Measurements from ENCODE around the gene PKDCC. TPM values are rescaled to one million over a fixed set of nuclear protein-coding genes. Genes with fewer than 3 reads are reported as not detected.
A peak's percentile ranks its signal among the peaks of the same experiment; 100 is the strongest.

Gene PKDCC
- total RNA-seq, 2 experiments from 2014 or later, result not detected

DNA sequence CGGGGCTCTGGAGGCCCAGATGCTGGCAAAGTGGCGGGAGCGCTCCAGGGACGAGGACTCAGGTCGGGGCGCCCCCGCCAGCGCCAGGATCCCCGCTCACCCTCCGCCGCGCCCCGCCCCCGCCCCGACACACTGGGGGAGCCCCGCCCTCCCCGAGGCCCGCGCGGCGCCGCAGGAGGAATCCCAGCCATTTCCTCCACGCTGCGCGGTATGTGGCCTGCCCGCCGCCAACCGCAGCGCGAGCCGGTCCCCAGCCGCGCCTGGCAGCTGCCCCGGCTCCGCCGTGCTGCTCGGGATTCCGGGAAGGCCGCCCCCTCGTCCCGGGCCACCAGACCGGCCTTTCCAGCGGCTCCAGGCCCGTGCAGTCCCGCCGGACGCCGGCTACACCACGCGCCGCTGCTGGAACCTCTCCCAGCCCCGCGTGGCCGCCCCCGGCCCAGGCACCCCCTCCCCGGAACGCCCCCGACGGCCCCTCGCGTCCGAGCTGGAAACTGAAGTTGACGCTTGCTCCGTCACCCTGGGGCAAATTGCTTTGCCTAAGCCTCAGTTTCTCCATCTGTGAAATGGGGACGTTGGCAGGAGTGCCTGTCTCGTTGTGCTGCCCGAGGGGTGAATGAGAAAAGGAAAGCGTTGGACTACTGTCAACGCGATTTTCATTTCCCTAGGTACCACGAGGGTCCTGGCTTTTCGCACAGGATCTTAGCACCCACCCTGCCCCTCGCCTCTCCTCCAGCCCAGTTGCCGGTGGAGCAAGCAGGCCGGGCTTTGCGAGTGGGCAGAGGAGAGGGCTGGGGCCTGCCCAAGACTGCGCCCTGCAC, 53.6 kb downstream of the PKDCC start:
- H3K4me1 Mint-ChIP-seq (ENCODE audit: low read depth), result peaks cover 51% of the 10 kb centered on the region
- POLR2A ChIA-PET, result interaction anchor here (1.5 kb wide), 1 partner anchor 27 kb away, joined by 6 read pairs; no protein-coding TSS in a partner anchor
- DNase-seq, result peak; percentile 71
- H3K36me3 Mint-ChIP-seq, result peaks cover 10% of the 10 kb centered on the region
- peaks cover 13% of the 10 kb centered on the region for H3K9me3 Mint-ChIP-seq
- intact Hi-C loops (cut with micrococcal nuclease), result loop anchor here (1.0 to 10.0 kb wide), 4 partner anchors 68 to 393 kb away; partner anchors contain the start of genes COX7A2L, EML4 and KCNG3
- CTCF ChIA-PET, result interaction anchor here (2.0 kb wide), 1 partner anchor 14 kb away, joined by 5 read pairs; no protein-coding TSS in a partner anchor
- no peaks in the 10 kb centered on the region for H3K27me3 Mint-ChIP-seq
- H3K4me3 Mint-ChIP-seq, result peak overlapping the region; percentile 76
- peak overlapping the region; percentile 87 for H3K27ac Mint-ChIP-seq

DNA sequence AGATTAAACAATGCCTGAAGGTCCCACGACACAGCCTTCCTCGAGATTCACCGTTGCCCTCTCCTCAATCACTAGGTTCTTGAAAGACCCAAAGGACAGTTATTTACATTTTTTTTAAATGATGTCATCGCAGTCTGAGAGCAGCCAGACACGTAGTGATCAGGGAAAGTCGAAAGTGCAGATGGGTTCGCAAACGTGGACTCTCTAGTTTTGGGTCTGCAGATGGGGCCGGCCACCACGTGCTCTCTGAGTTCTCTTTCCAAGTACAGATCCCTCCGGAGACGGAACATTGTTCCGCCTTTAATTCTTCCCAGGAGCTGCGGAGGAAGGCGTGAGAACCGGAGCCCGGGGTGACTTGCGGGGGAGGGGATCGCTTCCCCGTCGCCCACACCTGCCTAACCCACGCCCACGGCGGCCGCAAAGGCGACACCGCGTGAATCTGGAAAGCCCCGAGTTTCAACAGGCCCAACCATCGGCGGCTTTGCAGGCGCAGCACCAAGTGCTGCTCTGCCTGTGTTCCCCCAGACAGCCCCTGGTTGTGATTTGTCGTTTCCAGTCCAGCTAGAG, 54.3 kb downstream of the PKDCC start:
- ChIA-PET CTCF (interaction anchor here (1.4 kb wide), 1 partner anchor 94 kb away, joined by 3 read pairs; no protein-coding TSS in a partner anchor), POLR2A (interaction anchor here (1.5 kb wide), 1 partner anchor 26 kb away, joined by 6 read pairs; no protein-coding TSS in a partner anchor)
- peaks cover 13% of the 10 kb centered on the region for H3K9me3 Mint-ChIP-seq
- peak overlapping the region; percentile 76 for H3K4me3 Mint-ChIP-seq
- peak overlapping the region; percentile 87 for H3K27ac Mint-ChIP-seq
- intact Hi-C loops (cut with micrococcal nuclease), result loop anchor here (1.0 to 10.0 kb wide), 4 partner anchors 67 to 393 kb away; partner anchors contain the start of genes COX7A2L, EML4 and KCNG3
- peaks cover 49% of the 10 kb centered on the region for H3K4me1 Mint-ChIP-seq (ENCODE audit: low read depth)
- H3K36me3 Mint-ChIP-seq, result peaks cover 10% of the 10 kb centered on the region
- DNase-seq, result peak; percentile 91
- no peaks in the 10 kb centered on the region for H3K27me3 Mint-ChIP-seq

DNA sequence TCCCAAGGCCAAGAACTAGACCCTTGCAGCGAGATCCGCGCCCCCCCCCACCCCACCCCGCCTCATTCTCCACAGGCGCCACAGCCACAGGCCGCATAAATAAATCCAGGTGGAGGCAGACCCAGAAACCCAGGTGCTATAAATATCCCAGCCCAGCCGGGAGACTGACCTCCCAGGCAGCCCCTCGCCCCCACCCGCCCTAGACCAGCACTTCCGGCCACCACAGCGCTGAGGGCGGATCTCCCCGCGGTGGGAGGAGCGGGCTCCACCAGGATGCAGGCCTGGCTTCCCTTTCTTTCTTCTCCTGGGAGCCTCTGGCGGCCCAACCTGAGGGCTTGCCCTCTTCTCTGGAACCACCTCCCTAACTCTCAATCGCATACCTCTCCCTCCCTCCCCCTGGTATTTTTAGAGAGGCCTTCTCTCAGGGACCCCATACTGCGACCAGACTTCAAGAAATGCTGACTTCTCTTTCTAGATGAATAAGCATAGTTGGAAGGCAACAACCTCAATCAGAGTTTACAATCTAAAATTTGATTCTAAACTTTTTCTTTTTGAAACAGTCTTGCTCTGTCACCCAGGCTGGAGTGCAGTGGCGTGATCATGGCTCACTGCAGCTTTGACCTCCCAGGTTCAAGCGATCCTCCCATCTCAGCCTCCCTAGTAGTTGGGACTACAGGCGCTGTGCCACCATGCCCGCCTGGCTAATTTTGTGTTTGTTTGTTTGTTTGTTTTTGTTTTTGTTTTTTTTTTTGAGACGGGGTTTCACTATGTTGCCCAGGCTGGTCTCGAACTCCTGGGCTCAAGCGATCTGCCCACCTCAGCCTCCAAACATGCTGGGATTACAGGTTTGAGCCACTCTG, 55.0 kb downstream of the PKDCC start:
- peak; percentile 67 for DNase-seq
- Mint-ChIP-seq H3K4me1 (ENCODE audit: low read depth) (peaks cover 42% of the 10 kb centered on the region), H3K36me3 (peaks cover 10% of the 10 kb centered on the region), H3K27ac (peak overlapping the region; percentile 87), H3K9me3 (peaks cover 13% of the 10 kb centered on the region), H3K4me3 (peak overlapping the region; percentile 76), H3K27me3 (no peaks in the 10 kb centered on the region)
- CTCF ChIA-PET, result interaction anchor here (1.4 kb wide), 1 partner anchor 94 kb away, joined by 3 read pairs; no protein-coding TSS in a partner anchor
- POLR2A ChIA-PET, result interaction anchor here (1.5 kb wide), 1 partner anchor 26 kb away, joined by 6 read pairs; no protein-coding TSS in a partner anchor
- intact Hi-C loops (cut with micrococcal nuclease), result loop anchor here (1.0 to 10.0 kb wide), 4 partner anchors 66 to 392 kb away; partner anchors contain the start of genes COX7A2L, EML4 and KCNG3

DNA sequence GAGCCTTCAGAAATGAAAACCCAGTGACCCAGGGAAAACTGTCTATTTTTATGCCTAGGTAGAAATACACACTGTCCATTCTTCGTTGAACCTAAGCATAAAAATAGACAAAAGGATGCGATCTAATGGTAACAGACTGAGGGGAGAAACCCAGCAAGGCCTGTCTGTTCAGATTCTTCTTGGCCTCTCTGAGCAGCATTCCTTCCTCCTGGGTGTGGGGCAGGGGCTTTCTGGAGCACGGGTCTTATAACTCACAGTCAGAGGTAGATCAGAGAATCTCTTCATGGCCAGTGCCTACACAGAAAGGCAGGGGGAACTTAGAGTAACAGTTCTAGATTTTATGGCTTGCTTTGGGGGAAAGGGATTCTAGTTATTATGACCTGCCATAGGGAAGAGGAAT, 56.0 kb downstream of the PKDCC start:
- ChIA-PET POLR2A (no interaction called here), CTCF (no interaction called here)
- peaks cover 10% of the 10 kb centered on the region for H3K36me3 Mint-ChIP-seq
- DNase-seq, result no peak
- no peak overlapping the region for H3K4me3 Mint-ChIP-seq
- H3K4me1 Mint-ChIP-seq (ENCODE audit: low read depth), result peaks cover 34% of the 10 kb centered on the region
- peak overlapping the region; percentile 24 for H3K27ac Mint-ChIP-seq
- H3K27me3 Mint-ChIP-seq, result no peaks in the 10 kb centered on the region
- intact Hi-C loops (cut with micrococcal nuclease), result loop anchor here (10.0 kb wide), 1 partner anchor 391 kb away; the partner anchor contains the start of gene KCNG3
- peaks cover 13% of the 10 kb centered on the region for H3K9me3 Mint-ChIP-seq

DNA sequence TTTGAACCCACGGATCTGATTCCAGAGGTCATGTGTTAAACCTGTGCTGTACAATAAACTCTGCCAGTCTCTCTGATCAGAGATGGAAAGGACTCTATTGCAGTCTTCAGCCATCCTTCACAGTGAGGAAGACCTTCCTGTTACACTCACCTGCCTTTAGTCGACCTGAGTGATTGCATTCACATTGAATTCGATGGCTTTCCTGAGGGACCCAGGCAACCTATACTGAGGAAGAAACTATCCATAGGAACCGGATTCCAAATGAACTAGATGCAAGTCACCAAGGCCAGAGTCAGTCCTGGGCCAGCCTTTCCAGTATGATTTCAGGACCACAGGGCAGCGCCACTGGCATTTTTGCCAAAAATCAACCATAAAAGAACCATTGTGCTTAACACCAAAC, 56.8 kb downstream of the PKDCC start:
- peaks cover 11% of the 10 kb centered on the region for H3K9me3 Mint-ChIP-seq
- intact Hi-C loops (cut with micrococcal nuclease), result loop anchor here (1.0 to 10.0 kb wide), 2 partner anchors 66 to 390 kb away; partner anchors contain the start of gene KCNG3
- CTCF ChIA-PET, result interaction anchor here (1.2 to 3.1 kb wide), 3 partner anchors 14 to 224 kb away, joined by 4 to 13 read pairs (median 6); no protein-coding TSS in a partner anchor
- no peak for DNase-seq
- H3K4me3 Mint-ChIP-seq, result no peak overlapping the region
- H3K4me1 Mint-ChIP-seq (ENCODE audit: low read depth), result peaks cover 26% of the 10 kb centered on the region
- H3K36me3 Mint-ChIP-seq, result peaks cover 10% of the 10 kb centered on the region
- no peaks in the 10 kb centered on the region for H3K27me3 Mint-ChIP-seq
- POLR2A ChIA-PET, result interaction anchor here (0.8 kb wide), 1 partner anchor 86 kb away, joined by 3 read pairs; no protein-coding TSS in a partner anchor
- peak overlapping the region; percentile 24 for H3K27ac Mint-ChIP-seq

DNA sequence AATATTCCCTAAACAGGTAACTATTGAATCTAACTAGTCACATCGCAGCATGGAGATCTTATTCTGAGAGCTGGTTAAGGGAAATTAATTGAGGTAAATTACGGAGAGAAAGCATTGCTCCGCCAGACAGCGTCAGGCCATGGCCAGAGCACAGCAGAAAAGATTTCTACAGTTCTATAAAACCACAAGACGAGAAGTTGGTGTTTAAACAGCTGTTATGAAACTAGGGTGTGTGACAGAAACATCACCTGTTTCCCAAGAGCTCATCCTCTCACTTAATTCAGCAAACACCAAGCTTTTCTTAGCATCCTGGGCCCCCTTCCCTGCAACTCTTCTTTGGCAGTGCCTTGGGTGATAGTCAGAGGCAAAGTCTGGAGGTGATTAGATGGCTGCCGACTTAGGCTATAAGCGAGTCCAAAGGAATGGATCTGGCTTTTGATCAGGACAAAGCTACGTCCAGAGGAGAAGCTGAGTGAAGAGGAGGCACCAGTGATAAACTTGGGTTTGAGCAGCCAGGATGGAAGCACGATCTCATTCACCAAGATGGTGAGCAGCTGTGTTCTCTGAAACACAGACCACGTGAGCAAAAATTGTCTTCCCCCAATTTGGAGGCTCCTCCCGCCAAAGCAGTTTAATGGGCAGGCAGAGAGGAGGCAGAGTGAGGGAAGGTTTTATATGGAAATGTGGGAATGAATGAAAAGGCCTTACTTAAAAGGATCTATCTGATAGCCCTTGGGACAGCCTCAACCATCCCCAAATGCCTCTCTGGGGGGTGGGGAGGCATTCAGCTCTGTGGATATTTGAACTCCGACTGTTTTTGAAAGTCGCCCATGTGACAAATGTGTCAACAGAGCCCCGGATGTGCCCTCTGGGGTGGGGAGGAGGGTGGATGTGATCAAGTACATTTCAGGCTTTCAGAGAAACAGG, 57.8 kb downstream of the PKDCC start:
- ChIA-PET POLR2A (interaction anchor here (0.5 to 2.2 kb wide), 12 partner anchors 10 to 254 kb away, joined by 3 to 12 read pairs (median 4); no protein-coding TSS in a partner anchor), CTCF (interaction anchor here (0.7 to 3.1 kb wide), 18 partner anchors 9 to 223 kb away, joined by 3 to 13 read pairs (median 6); no protein-coding TSS in a partner anchor)
- Mint-ChIP-seq H3K36me3 (peaks cover 1% of the 10 kb centered on the region), H3K4me3 (no peak overlapping the region), H3K9me3 (peaks cover under 1% of the 10 kb centered on the region), H3K27me3 (no peaks in the 10 kb centered on the region), H3K4me1 (ENCODE audit: low read depth) (peaks cover 16% of the 10 kb centered on the region), H3K27ac (no peak overlapping the region)
- intact Hi-C loops (cut with micrococcal nuclease), result loop anchor here (1.0 to 10.0 kb wide), 6 partner anchors 9 to 389 kb away; partner anchors contain the start of gene KCNG3
- DNase-seq, result peak; percentile 92

DNA sequence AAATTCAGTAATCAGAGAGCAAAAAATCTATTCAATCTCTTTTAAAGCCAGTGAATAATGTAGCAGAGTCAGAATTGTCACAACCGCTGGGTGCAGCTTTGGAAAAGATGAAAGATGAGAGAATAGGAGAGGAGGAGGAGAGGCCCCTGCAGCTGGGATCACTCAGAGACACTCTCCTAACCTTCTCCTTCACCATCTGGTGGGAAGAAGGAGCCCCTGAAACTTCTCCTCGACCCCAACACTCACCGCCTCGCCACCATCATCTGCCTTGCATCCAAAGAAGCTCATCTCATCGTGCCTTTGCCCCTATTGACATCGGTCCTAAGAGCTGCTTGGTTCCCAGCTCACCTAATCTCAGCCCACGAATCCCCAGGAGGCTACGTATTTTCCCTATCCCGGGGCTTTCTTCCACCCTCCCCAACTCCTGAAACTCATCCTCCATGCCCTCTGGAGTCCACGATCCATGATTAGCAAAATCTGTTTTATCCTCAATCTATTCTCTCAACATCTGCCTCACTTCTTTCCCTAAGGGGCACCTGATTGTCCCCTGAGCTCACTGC, 58.5 kb downstream of the PKDCC start:
- ChIA-PET CTCF (interaction anchor here (1.0 to 3.1 kb wide), 14 partner anchors 9 to 222 kb away, joined by 3 to 13 read pairs (median 6); no protein-coding TSS in a partner anchor), POLR2A (interaction anchor here (0.7 to 2.2 kb wide), 12 partner anchors 9 to 253 kb away, joined by 3 to 12 read pairs (median 4); no protein-coding TSS in a partner anchor)
- Mint-ChIP-seq H3K9me3 (no peaks in the 10 kb centered on the region), H3K4me3 (no peak overlapping the region), H3K27me3 (no peaks in the 10 kb centered on the region), H3K4me1 (ENCODE audit: low read depth) (peaks cover 13% of the 10 kb centered on the region), H3K36me3 (no peaks in the 10 kb centered on the region), H3K27ac (no peak overlapping the region)
- no peak for DNase-seq
- intact Hi-C loops (cut with micrococcal nuclease), result loop anchor here (1.0 to 10.0 kb wide), 5 partner anchors 8 to 388 kb away; partner anchors contain the start of gene KCNG3

DNA sequence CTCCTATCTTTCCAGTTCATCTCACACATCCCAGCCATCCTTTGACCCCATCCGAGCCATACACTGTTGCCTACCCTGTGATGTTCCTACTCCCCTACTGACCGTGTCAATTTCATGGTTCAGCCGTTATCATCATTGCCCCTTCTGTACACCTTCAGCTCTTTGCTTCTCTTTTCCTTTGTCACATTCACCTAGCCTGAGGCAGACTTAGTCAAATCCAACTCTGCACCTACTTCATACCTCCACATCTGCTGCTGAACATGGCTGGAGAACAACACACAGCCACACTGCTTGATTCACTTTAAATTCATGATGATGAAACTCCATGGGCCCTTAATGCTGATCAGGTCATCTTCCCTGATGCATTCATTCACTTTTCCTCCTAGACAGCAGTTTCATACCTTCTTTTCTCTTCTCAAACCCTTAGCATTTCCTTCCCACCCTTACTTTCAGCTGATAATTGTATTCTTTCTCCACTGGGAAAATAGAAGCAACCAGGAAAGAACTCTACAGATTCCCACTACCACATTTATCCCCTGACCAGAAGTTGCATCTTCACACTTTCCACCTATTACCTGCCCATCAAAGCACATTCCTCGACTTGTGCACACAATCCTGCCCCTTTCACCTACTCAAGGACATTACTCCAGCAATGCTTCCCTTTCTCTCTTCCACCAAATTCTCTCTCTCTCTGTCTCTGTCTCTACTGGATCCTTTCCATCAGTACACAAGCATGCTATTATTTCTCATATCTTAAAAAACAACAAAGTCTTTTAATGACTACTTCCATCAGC, 59.6 kb downstream of the PKDCC start:
- no peaks in the 10 kb centered on the region for H3K27me3 Mint-ChIP-seq
- no peak for DNase-seq
- no peaks in the 10 kb centered on the region for H3K36me3 Mint-ChIP-seq
- no peaks in the 10 kb centered on the region for H3K9me3 Mint-ChIP-seq
- peaks cover 4% of the 10 kb centered on the region for H3K4me1 Mint-ChIP-seq (ENCODE audit: low read depth)
- CTCF ChIA-PET, result interaction anchor here (3.1 kb wide), 1 partner anchor 88 kb away, joined by 13 read pairs; no protein-coding TSS in a partner anchor
- POLR2A ChIA-PET, result interaction anchor here (2.2 kb wide), 1 partner anchor 17 kb away, joined by 11 read pairs; no protein-coding TSS in a partner anchor
- intact Hi-C loops (cut with micrococcal nuclease), result loop anchor here (10.0 kb wide), 1 partner anchor 387 kb away; the partner anchor contains the start of gene KCNG3
- H3K4me3 Mint-ChIP-seq, result no peak overlapping the region
- no peak overlapping the region for H3K27ac Mint-ChIP-seq

Data from activated CD4-positive, alpha-beta memory T cell treated with anti-CD3 and anti-CD28 coated beads for 36 hours (primary cell).